ENCODE results near the gene WDR33. TPM values are rescaled to one million over a fixed set of nuclear protein-coding genes. Genes with fewer than 3 reads are reported as not detected.

Gene WDR33
- total and polyA plus RNA-seq, 2 of the 4 experiments (the other 2 are of a cell fraction) = 19.6 to 41.2 TPM

DNA sequence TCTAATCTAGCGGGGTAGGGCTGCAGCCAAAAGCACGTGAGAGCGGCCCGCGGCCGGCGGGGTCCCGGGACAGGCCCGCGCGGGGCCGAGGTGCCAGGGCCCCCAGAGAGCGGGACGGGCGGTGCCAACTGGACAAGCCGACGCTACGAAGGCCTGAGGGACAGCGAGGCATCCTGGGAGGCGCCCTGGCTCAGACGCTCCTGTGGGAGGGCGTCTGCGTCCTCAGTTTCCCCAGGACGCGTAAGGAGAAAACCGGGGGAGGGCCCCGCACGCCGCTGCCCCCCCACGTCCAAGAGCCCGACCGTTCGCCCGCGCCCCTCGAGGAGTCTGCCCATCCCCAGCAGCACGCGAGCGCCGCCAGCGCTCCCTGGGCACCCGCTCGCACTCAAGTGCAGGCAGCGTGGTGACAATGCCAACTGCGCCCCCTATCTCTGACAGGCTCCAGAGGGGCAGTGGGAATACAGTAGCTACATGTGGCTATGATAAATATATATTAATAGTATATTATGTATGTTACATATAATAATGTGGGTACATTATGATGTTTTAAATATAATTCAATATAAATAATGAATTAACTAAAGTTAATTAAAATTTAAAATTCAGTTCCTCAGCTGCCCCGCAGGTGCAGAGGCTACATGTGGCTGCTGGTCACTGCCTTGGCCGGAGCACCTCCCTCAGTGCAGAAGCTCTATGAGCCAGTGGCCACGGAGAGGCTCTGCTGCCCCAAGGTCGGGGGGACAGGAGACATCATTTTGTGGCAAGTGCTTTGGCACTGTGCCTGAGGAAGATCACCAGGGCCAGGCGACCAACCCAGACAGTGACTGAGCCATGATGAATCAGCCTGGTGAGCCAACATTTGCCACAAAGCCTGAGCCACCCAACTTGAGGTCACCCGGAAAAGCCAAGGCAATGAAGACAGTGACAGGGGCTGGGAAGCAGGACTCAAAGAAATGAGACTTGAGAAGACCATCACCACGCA is 115.2 kb downstream of the WDR33 start:
- Histone ChIP-seq H3K9me3 (ENCODE audit: control insufficient read depth, insufficient read depth, low read length) (peaks cover 3% of the 10 kb centered on the region), H2AK5ac (ENCODE audit: low read depth, low read length) (no peak overlapping the region), H3K4me1 (ENCODE audit: control insufficient read depth, insufficient read depth, low read length) (0 out of 2 replicates have a peak, but pooled peaks cover 2% of the 10 kb centered on the region), H3K4me2 (ENCODE audit: low read depth, low read length) (peak overlapping the region; percentile 10), H2AFZ (replicated peaks; ENCODE audit: low read length, poor library complexity) (peak overlapping the region; percentile 84), H3K27ac (ENCODE audit: insufficient read depth, low read length) (no peak overlapping the region), H3K4ac (ENCODE audit: low read depth, low read length) (no peak overlapping the region), H3K18ac (ENCODE audit: low read depth, low read length) (no peak overlapping the region), H2BK20ac (ENCODE audit: low read depth, low read length) (no peak overlapping the region), H4K20me1 (ENCODE audit: insufficient read depth, low read length) (no peaks in the 10 kb centered on the region), H3K36me3 (ENCODE audit: control insufficient read depth, insufficient read depth, low read length) (no peaks in the 10 kb centered on the region), H3K23ac (ENCODE audit: low read depth, low read length) (no peak overlapping the region; the same call in 1 of the 2 replicates), H3K9me1 (ENCODE audit: insufficient read depth, low read length) (peaks cover 9% of the 10 kb centered on the region), H3K4me3 (ENCODE audit: insufficient read depth, low read depth, low read length) (peak overlapping the region; percentile 33), H3K27me3 (ENCODE audit: control insufficient read depth, insufficient read depth, low read length) (no peaks in the 10 kb centered on the region), H3K9ac (ENCODE audit: low read depth, low read length) (no peak overlapping the region), H2BK120ac (ENCODE audit: low read depth, low read length) (no peak overlapping the region), H4K5ac (ENCODE audit: low read depth, low read length) (no peak overlapping the region), H3K79me1 (ENCODE audit: low read depth in 1 of 2, low read length in 2 of 2) (peaks cover 0 to 9% of the 10 kb centered on the region in 2 experiments; a peak in 2 of 4 replicates), H3K14ac (replicated peaks; ENCODE audit: low read depth, low read length) (no peak overlapping the region), H4K8ac (ENCODE audit: low read depth in 2 of 2, low read length in 2 of 2) (no peak overlapping the region), H4K91ac (ENCODE audit: insufficient read depth, low read depth, low read length) (0 out of 2 replicates have a peak overlapping the region, but pooled peaks have one; percentile 26), H3K56ac (ENCODE audit: extremely low read depth, insufficient read depth, low read length) (no peak overlapping the region), H2BK5ac (ENCODE audit: low read depth, low read length, poor library complexity, severe bottlenecking) (no peak overlapping the region), H2BK15ac (ENCODE audit: low read depth, low read length) (no peak overlapping the region), H2AK9ac (replicated peaks; ENCODE audit: low read depth, low read length, poor library complexity) (peak overlapping the region; percentile 23)
- TF ChIP-seq CTCF (conservative IDR thresholded peaks at IDR 0.05; ENCODE audit: low read depth, low read length) = peak; percentile 50
- TF ChIP-seq CEBPB (IDR thresholded peaks at IDR 0.05; ENCODE audit: low read depth, low read length) = peak; percentile 27; the same call in 1 of the 2 replicates
- TF ChIP-seq RAD21 (IDR thresholded peaks at IDR 0.05; ENCODE audit: low read length) = peak; percentile 43; the same call in 1 of the 2 replicates
- TF ChIP-seq FOS (IDR thresholded peaks at IDR 0.05; ENCODE audit: low read depth, low read length) = no peak
- BruUV-seq (replicated peaks) = no TSS peak
- in situ Hi-C loops (cut with MboI; ENCODE audit: low sequenced_read_pairs) (no loop called here), intact Hi-C loops (cut with micrococcal nuclease) (loop anchor here (1.0 kb wide), 1 partner anchor 104 kb away; no protein-coding TSS in a partner anchor), dilution Hi-C loops (cut with HindIII; ENCODE audit: low sequenced_read_pairs, unreplicated experiment) (no loop called here)
- DNase-seq = peak; percentile 40
- ATAC-seq (ENCODE audit: low read depth) = peak; percentile 94
- CTCF ChIA-PET = no interaction called here
- WGBS, 2 experiments (ENCODE audit: extremely low coverage in 2 of 2, insufficient read length in 1 of 2) = 48% methylated on average over 19 of the region's 52 CpGs; no CpG with 5 or more reads in 1 of the 2 experiments
- POLR2A ChIA-PET (ENCODE audit: unreplicated experiment) = no interaction called here
